ENCODE measurements around the gene UBE2Q2.
"Not testable (repeated sequence)": the region's sequence is repeated elsewhere in the genome, so short reads cannot be mapped to it uniquely, and the experiment has no call there.

- TF ChIP-seq EZH2 (IDR thresholded peaks at IDR 0.05; ENCODE audit: insufficient read depth, poor library complexity, severe bottlenecking); EZH2phosphoT487 (IDR thresholded peaks at IDR 0.05; ENCODE audit: insufficient read depth, low read depth): not testable (repeated sequence)
Observed at GRCh38 chr15:75910355-75910754, 67.1 kb downstream of the UBE2Q2 start.
